BE2C (cell line): ENCODE measurements around the gene C6orf62.
"Not testable (repeated sequence)": the region's sequence is repeated elsewhere in the genome, so short reads cannot be mapped to it uniquely, and the experiment has no call there.

ENCODE experiments used
- DNase-seq: peaks from one replicate; pipeline ENCODE4 v3.0.0-alpha.2; 2020
- H3K27me3 ChIP-seq: fragments of 250-450 bp; sonication (Bioruptor Pico); 2 replicates; pipeline ENCODE4 v1.5.1; 2020; ENCODE audit warnings: mild to moderate bottlenecking
- H3K36me3 ChIP-seq: fragments of 250-450 bp; sonication (Bioruptor Pico); 2 replicates; pipeline ENCODE4 v1.5.1; 2020; ENCODE audit warnings: mild to moderate bottlenecking
- H3K4me1 ChIP-seq: fragments of 250-450 bp; sonication (Bioruptor Pico); 2 replicates; pipeline ENCODE4 v1.5.1; 2020
- H3K4me3 ChIP-seq: 2 replicates; pipeline ENCODE4 v1.5.1; 2011; ENCODE audit warnings: low read depth, low read length
- H3K9me3 ChIP-seq: fragments of 250-450 bp; sonication (Bioruptor Pico); 2 replicates; pipeline ENCODE4 v1.5.1; 2020
- CTCF ChIP-seq: IDR thresholded peaks from 2 replicates; pipeline ENCODE4 v1.5.1; 2012; ENCODE audit warnings: mild to moderate bottlenecking, low read depth, low read length

Gene C6orf62

GRCh38 chr6:24761851-24762250 lies 42.9 kb upstream of the C6orf62 start:
- Histone ChIP-seq H3K4me1 (no peaks in the 10 kb centered on the region), H3K4me3 (no peak overlapping the region), H3K36me3 (no peaks in the 10 kb centered on the region), H3K9me3 (no peaks in the 10 kb centered on the region), H3K27me3 (no peaks in the 10 kb centered on the region)
- no peak for TF ChIP-seq CTCF
- no peak for DNase-seq

GRCh38 chr6:24761193-24761835 lies 42.4 kb upstream of the C6orf62 start:
- DNase-seq, result peak; percentile 46
- Histone ChIP-seq H3K4me3 (no peak overlapping the region), H3K27me3 (no peaks in the 10 kb centered on the region), H3K9me3 (no peaks in the 10 kb centered on the region), H3K4me1 (no peaks in the 10 kb centered on the region), H3K36me3 (no peaks in the 10 kb centered on the region)
- TF ChIP-seq CTCF, result no peak

- DNase-seq, result no peak
- Histone ChIP-seq H3K27me3 (no peaks in the 10 kb centered on the region), H3K9me3 (no peaks in the 10 kb centered on the region), H3K4me1 (peaks cover 5% of the 10 kb centered on the region; the same call in 1 of the 2 replicates), H3K36me3 (no peaks in the 10 kb centered on the region), H3K4me3 (no peak overlapping the region)
- no peak for TF ChIP-seq CTCF
Observed at GRCh38 chr6:24760210-24760609, 41.3 kb upstream of the C6orf62 start.

GRCh38 chr6:24759718-24760117 lies 40.8 kb upstream of the C6orf62 start:
- no peak for TF ChIP-seq CTCF
- Histone ChIP-seq H3K9me3 (no peaks in the 10 kb centered on the region), H3K27me3 (no peaks in the 10 kb centered on the region), H3K4me1 (peaks cover 7% of the 10 kb centered on the region; the same call in 1 of the 2 replicates), H3K36me3 (no peaks in the 10 kb centered on the region), H3K4me3 (no peak overlapping the region)
- no peak for DNase-seq

GRCh38 chr6:24757611-24758010 lies 38.7 kb upstream of the C6orf62 start:
- TF ChIP-seq CTCF, result no peak

GRCh38 chr6:24755279-24755678 lies 36.3 kb upstream of the C6orf62 start:
- peaks cover 7% of the 10 kb centered on the region; the same call in 1 of the 2 replicates for H3K4me1 ChIP-seq
- H3K4me3 ChIP-seq, result no peak overlapping the region
- TF ChIP-seq CTCF, result no peak
- H3K36me3 ChIP-seq, result no peaks in the 10 kb centered on the region
- no peak for DNase-seq
- H3K9me3 ChIP-seq, result no peaks in the 10 kb centered on the region
- H3K27me3 ChIP-seq, result no peaks in the 10 kb centered on the region

More at GRCh38 chr6:24757611-24758010, 38.7 kb upstream of the C6orf62 start:
- Histone ChIP-seq H3K27me3 (no peaks in the 10 kb centered on the region), H3K4me1 (peaks cover 7% of the 10 kb centered on the region; the same call in 1 of the 2 replicates), H3K9me3 (no peaks in the 10 kb centered on the region), H3K4me3 (no peak overlapping the region), H3K36me3 (no peaks in the 10 kb centered on the region)
- DNase-seq, result no peak

GRCh38 chr6:24754378-24754777 lies 35.4 kb upstream of the C6orf62 start:
- not testable (repeated sequence) for H3K9me3 ChIP-seq, H3K36me3 ChIP-seq, DNase-seq, H3K27me3 ChIP-seq, H3K4me1 ChIP-seq, H3K4me3 ChIP-seq
